Natural killer cell (primary cell): Measurements from ENCODE around the gene ANKRD44. TPM values are rescaled to one million over a fixed set of nuclear protein-coding genes. Genes with fewer than 3 reads are reported as not detected.

ENCODE experiments used
- ATAC-seq, 3 donors: fragments of 150-1000 bp in 2 of 3; fragments of 200-7000 bp in 1 of 3; cut with Tn5 transposase; 1 replicate in 1 of 3; 2 replicates in 2 of 3; pipeline ENCODE4 v1.10.0; 2021; ENCODE audit warnings: mild to moderate bottlenecking in 2 of 3, moderate library complexity in 2 of 3
- DNase-seq, 2 donors: peaks; one replicate each; pipeline versions ENCODE4 v3.0.0 to v3.0.0-alpha.2; 2013 to 2021; ENCODE audit warnings: mixed read lengths in 1 of 2
- H3K27ac ChIP-seq: one replicate; pipeline ENCODE4 v1.5.1; 2013; ENCODE audit warnings: mild to moderate bottlenecking, low read length
- H3K27me3 ChIP-seq: one replicate; pipeline ENCODE4 v1.6.1; 2013; ENCODE audit warnings: low read length; ENCODE audit not compliant: control insufficient read depth, insufficient read depth
- H3K36me3 ChIP-seq: one replicate; pipeline ENCODE4 v1.6.1; 2013; ENCODE audit warnings: low read length; ENCODE audit not compliant: control insufficient read depth, insufficient read depth
- H3K4me1 ChIP-seq: one replicate; pipeline ENCODE4 v1.6.1; 2013; ENCODE audit warnings: low read length; ENCODE audit not compliant: control insufficient read depth, insufficient read depth
- H3K4me3 ChIP-seq: one replicate; pipeline ENCODE4 v1.5.1; 2013; ENCODE audit warnings: low read length
- H3K9me3 ChIP-seq: one replicate; pipeline ENCODE4 v1.6.1; 2013; ENCODE audit warnings: low read length; ENCODE audit not compliant: control insufficient read depth, insufficient read depth
- H3K27ac Mint-ChIP-seq, 2 donors: one replicate each; pipeline ENCODE4 v1.8.0; 2022; ENCODE audit warnings: mild to moderate bottlenecking in 2 of 2, mixed read lengths in 2 of 2, moderate library complexity in 1 of 2
- H3K27me3 Mint-ChIP-seq, 2 donors: one replicate each; pipeline ENCODE4 v1.8.0; 2022; ENCODE audit warnings: low read depth in 2 of 2, mixed read lengths in 2 of 2
- H3K36me3 Mint-ChIP-seq: one replicate; pipeline ENCODE4 v1.8.0; 2022; ENCODE audit warnings: mixed read lengths
- H3K4me1 Mint-ChIP-seq, 2 donors: one replicate each; pipeline ENCODE4 v1.8.0; 2022; ENCODE audit warnings: mixed read lengths in 2 of 2
- H3K4me3 Mint-ChIP-seq: one replicate; pipeline ENCODE4 v1.8.0; 2022; ENCODE audit warnings: mild to moderate bottlenecking, moderate library complexity, mixed read lengths
- H3K9me3 Mint-ChIP-seq, 2 donors: one replicate each; pipeline ENCODE4 v1.8.0; 2022; ENCODE audit warnings: mixed read lengths in 2 of 2
- CTCF ChIP-seq: fragments of 200-600 bp; IDR thresholded peaks from one replicate; pipeline ENCODE4 v1.8.0; 2022; ENCODE audit warnings: antibody characterized with exemption
- WGBS: methylation state at CpG from one replicate; pipeline ENCODE4 v1.1.7; 2013; ENCODE audit warnings: missing lambda C conversion rate; ENCODE audit not compliant: insufficient coverage; 5-methylcytosine and 5-hydroxymethylcytosine counted together
- intact Hi-C: fragments of 100-400 bp; cut with micrococcal nuclease; formaldehyde crosslinking; loops from one replicate; pipeline ENCODE4 v1.14.2; 2022
- total RNA-seq, 4 donors: library from RNA; stranded (reverse); fragments of 120-200 nt in 1 of 4; gene quantifications; one replicate each; pipeline versions ENCODE4 v1.2.3 to v1.2.4, GENCODE V29; 2013 to 2022

The ANKRD44 gene
- total RNA-seq, 3 donors from 2014 or later (not counting 1 experiment from before 2014, with no cell fraction given) = 252 to 376 (median 311) TPM

GRCh38 chr2:196990092-196990491 is 320.5 kb downstream of the ANKRD44 start:
- Histone ChIP-seq H3K9me3 (no peaks in the 10 kb centered on the region), H3K4me1 (no peaks in the 10 kb centered on the region), H3K27me3 (no peaks in the 10 kb centered on the region), H3K27ac (no peak overlapping the region), H3K36me3 (peaks cover 64% of the 10 kb centered on the region), H3K4me3 (no peak overlapping the region)
- H3K36me3 Mint-ChIP-seq = peaks cover 24% of the 10 kb centered on the region
- WGBS = no CpG with 5 or more reads among the region's 1 CpG
- no peak for TF ChIP-seq CTCF
- H3K27ac Mint-ChIP-seq = peak overlapping the region; percentile 56 to 84
- no peak overlapping the region for H3K4me3 Mint-ChIP-seq
- peaks cover 33 to 34% of the 10 kb centered on the region in 2 donors for H3K4me1 Mint-ChIP-seq
- no peaks in the 10 kb centered on the region for H3K27me3 Mint-ChIP-seq
- no peaks in the 10 kb centered on the region for H3K9me3 Mint-ChIP-seq
- intact Hi-C loops = no loop called here
- ATAC-seq (no peak), DNase-seq (no peak)

GRCh38 chr2:196989496-196989895 is 321.1 kb downstream of the ANKRD44 start:
- no peaks in the 10 kb centered on the region for H3K27me3 ChIP-seq
- Mint-ChIP-seq H3K27ac (peak overlapping the region; percentile 56 to 84), H3K4me3 (no peak overlapping the region), H3K36me3 (peaks cover 20% of the 10 kb centered on the region), H3K27me3 (no peaks in the 10 kb centered on the region), H3K4me1 (peaks cover 33 to 40% of the 10 kb centered on the region in 2 donors), H3K9me3 (no peaks in the 10 kb centered on the region)
- no peak for DNase-seq
- no peak overlapping the region for H3K27ac ChIP-seq
- TF ChIP-seq CTCF = no peak
- H3K36me3 ChIP-seq = peaks cover 59% of the 10 kb centered on the region
- no peak overlapping the region for H3K4me3 ChIP-seq
- ATAC-seq = no peak
- no peaks in the 10 kb centered on the region for H3K4me1 ChIP-seq
- 86% methylated on average over 3 of the region's 4 CpGs for WGBS
- intact Hi-C loops = no loop called here
- no peaks in the 10 kb centered on the region for H3K9me3 ChIP-seq

GRCh38 chr2:196988639-196989038 is 321.9 kb downstream of the ANKRD44 start:
- Mint-ChIP-seq H3K27ac (peak overlapping the region; percentile 84 to 88), H3K27me3 (no peaks in the 10 kb centered on the region), H3K4me3 (no peak overlapping the region), H3K36me3 (peaks cover 16% of the 10 kb centered on the region), H3K9me3 (no peaks in the 10 kb centered on the region), H3K4me1 (peaks cover 33 to 42% of the 10 kb centered on the region in 2 donors)
- Histone ChIP-seq H3K4me3 (no peak overlapping the region), H3K27me3 (no peaks in the 10 kb centered on the region), H3K9me3 (no peaks in the 10 kb centered on the region), H3K27ac (no peak overlapping the region), H3K36me3 (peaks cover 51% of the 10 kb centered on the region), H3K4me1 (no peaks in the 10 kb centered on the region)
- ATAC-seq (no peak), DNase-seq (no peak)
- no peak for TF ChIP-seq CTCF
- intact Hi-C loops = no loop called here
- WGBS = 70% methylated on average over 5 of the region's 5 CpGs

- peaks cover 42% of the 10 kb centered on the region for H3K36me3 ChIP-seq
- ATAC-seq (peak in 1 of 3 donors; percentile 54), DNase-seq (no peak)
- WGBS = 3% methylated on average over 6 of the region's 6 CpGs
- no peak overlapping the region for H3K4me3 ChIP-seq
- H3K4me3 Mint-ChIP-seq = no peak overlapping the region
- peaks cover 10% of the 10 kb centered on the region for H3K36me3 Mint-ChIP-seq
- H3K9me3 Mint-ChIP-seq = no peaks in the 10 kb centered on the region
- H3K27me3 Mint-ChIP-seq = no peaks in the 10 kb centered on the region
- no peaks in the 10 kb centered on the region for H3K9me3 ChIP-seq
- peak overlapping the region; percentile 84 to 88 for H3K27ac Mint-ChIP-seq
- H3K4me1 ChIP-seq = no peaks in the 10 kb centered on the region
- TF ChIP-seq CTCF = no peak
- intact Hi-C loops = no loop called here
- H3K27me3 ChIP-seq = no peaks in the 10 kb centered on the region
- H3K27ac ChIP-seq = no peak overlapping the region
- peaks cover 33 to 42% of the 10 kb centered on the region in 2 donors for H3K4me1 Mint-ChIP-seq
Measured at GRCh38 chr2:196987649-196988364, 322.8 kb downstream of the ANKRD44 start.
